Kidney glomerular epithelial cell (primary cell): ENCODE results near the gene KHDRBS2.

Source experiments
- DNase-seq: peaks from one replicate; lab custom pipeline; 2025; lab: John Stamatoyannopoulos, UW

Gene KHDRBS2

GRCh38 chr6:62285612-62286469 lies at the start of gene KHDRBS2:
TSS of gene KHDRBS2 (minus strand) at chr6:62286225.
- DNase-seq = peak; percentile 63

- DNase-seq = no peak
These were observed 42.6 kb upstream of the KHDRBS2 start for GRCh38 chr6:62328607-62329006.

- DNase-seq = no peak
These were observed 38.8 kb upstream of the KHDRBS2 start for GRCh38 chr6:62324834-62325233.

- DNase-seq = no peak
These were observed 37.9 kb upstream of the KHDRBS2 start for GRCh38 chr6:62323818-62324431.

- no peak for DNase-seq
These were observed 12.8 kb upstream of the KHDRBS2 start for GRCh38 chr6:62298745-62299392.

GRCh38 chr6:62296541-62296940 lies 10.5 kb upstream of the KHDRBS2 start:
- no peak for DNase-seq

- DNase-seq = no peak
These were observed 2.9 kb upstream of the KHDRBS2 start for GRCh38 chr6:62288974-62289373.

- no peak for DNase-seq
These were observed 2.5 kb upstream of the KHDRBS2 start for GRCh38 chr6:62288562-62288961.

- DNase-seq = no peak
These were observed 432 bp upstream of the KHDRBS2 start for GRCh38 chr6:62286470-62286843.

GRCh38 chr6:62284725-62285124 lies 1.3 kb downstream of the KHDRBS2 start:
- DNase-seq = no peak

- DNase-seq = peak; percentile 41
These were observed 2.1 kb downstream of the KHDRBS2 start for GRCh38 chr6:62283796-62284411.

- no peak for DNase-seq
These were observed 2.7 kb downstream of the KHDRBS2 start for GRCh38 chr6:62283365-62283764.

- no peak for DNase-seq
These were observed 5.9 kb downstream of the KHDRBS2 start for GRCh38 chr6:62280099-62280498.

GRCh38 chr6:62272114-62272513 lies 13.9 kb downstream of the KHDRBS2 start:
- DNase-seq = no peak

- DNase-seq = no peak
These were observed 20.0 kb downstream of the KHDRBS2 start for GRCh38 chr6:62265906-62266525.

GRCh38 chr6:62262283-62262682 lies 23.7 kb downstream of the KHDRBS2 start:
- DNase-seq = no peak

- DNase-seq = no peak
These were observed 39.9 kb downstream of the KHDRBS2 start for GRCh38 chr6:62246087-62246486.

GRCh38 chr6:62236784-62237183 lies 49.2 kb downstream of the KHDRBS2 start:
- DNase-seq = no peak

- DNase-seq = no peak
These were observed 56.8 kb downstream of the KHDRBS2 start for GRCh38 chr6:62229231-62229630.

- no peak for DNase-seq
These were observed 68.2 kb downstream of the KHDRBS2 start for GRCh38 chr6:62217866-62218265.

- DNase-seq = no peak
These were observed 83.9 kb downstream of the KHDRBS2 start for GRCh38 chr6:62202078-62202477.

GRCh38 chr6:62192593-62192992 lies 93.4 kb downstream of the KHDRBS2 start:
- no peak for DNase-seq
